Colonic mucosa (tissue), 4 donors: ENCODE results near the gene PIP4K2C. TPM values are rescaled to one million over a fixed set of nuclear protein-coding genes. Genes with fewer than 3 reads are reported as not detected.

Experiments
- DNase-seq: peaks from one replicate; pipeline ENCODE4 v3.0.0-alpha.2; 2020
- H3K27ac ChIP-seq: fragments of 200-600 bp; one replicate; pipeline ENCODE4 v1.8.0; 2021
- H3K27me3 ChIP-seq: fragments of 200-600 bp; one replicate; pipeline ENCODE4 v1.8.0; 2021
- H3K36me3 ChIP-seq: fragments of 200-600 bp; one replicate; pipeline ENCODE4 v1.8.0; 2021
- H3K4me1 ChIP-seq: fragments of 200-600 bp; one replicate; pipeline ENCODE4 v1.8.0; 2021; ENCODE audit warnings: mild to moderate bottlenecking
- H3K4me3 ChIP-seq: fragments of 200-600 bp; one replicate; pipeline ENCODE4 v1.8.0; 2021
- H3K9ac ChIP-seq, 2 donors: one replicate each; pipeline ENCODE4 v1.7.0; 2013; ENCODE audit warnings: control low read depth in 2 of 2, low read depth in 2 of 2, low read length in 2 of 2
- H3K9me3 ChIP-seq: fragments of 200-600 bp; one replicate; pipeline ENCODE4 v1.8.0; 2021
- intact Hi-C: fragments of 100-400 bp; cut with DNase I; formaldehyde crosslinking; loops from one replicate; pipeline ENCODE4 v1.14.1; 2022
- total RNA-seq, 2 donors: library from RNA; stranded (reverse); fragmentation: NEBNext Ultra II Directional in 1 of 2; extraction: Animal tissue kit (Norgen Biotek cat#: 25700) in 1 of 2; gene quantifications; one replicate each; pipeline ENCODE4 v1.2.1, GENCODE V29; 2021
- TF ChIP-seq, protein P1 (sequence below): fragments of 200-600 bp; IDR thresholded peaks from one replicate; pipeline ENCODE4 v1.8.0; 2022; ENCODE audit warnings: antibody characterized with exemption, mild to moderate bottlenecking
- donor health status: healthy.
- donor health status: DM: no; HTN: no; CAD: no.
- donor health status: DM: no; HTN: no; CAD: no.

The PIP4K2C gene
- total RNA-seq, 2 donors from 2014 or later, result 43.6 to 60.2 TPM

DNA sequence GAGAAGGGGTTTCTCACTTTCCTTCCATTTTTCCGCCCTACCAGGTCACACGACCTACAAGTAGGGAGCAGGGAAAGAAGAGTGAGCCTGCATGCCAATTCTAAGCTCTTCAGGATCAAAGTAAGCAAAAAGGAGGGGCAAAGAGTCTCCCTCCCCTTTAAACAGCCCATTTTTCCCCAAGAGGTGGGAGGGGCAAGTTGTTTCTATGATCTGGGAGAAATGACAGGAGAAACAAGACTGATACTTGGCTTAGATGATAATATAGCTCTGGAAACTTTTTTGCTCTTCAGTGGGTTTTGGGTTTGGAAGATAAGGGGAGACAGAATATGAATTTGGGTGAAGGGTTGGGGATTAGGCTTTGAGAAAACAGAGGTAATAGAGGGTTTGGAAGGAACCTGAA is 15.4 kb downstream of the PIP4K2C start:
- Histone ChIP-seq H3K4me1 (no peaks in the 10 kb centered on the region), H3K27ac (no peak overlapping the region), H3K4me3 (no peak overlapping the region), H3K9ac (no peak overlapping the region), H3K9me3 (no peaks in the 10 kb centered on the region), H3K27me3 (peaks cover 8% of the 10 kb centered on the region), H3K36me3 (no peaks in the 10 kb centered on the region)
- intact Hi-C loops, result no loop called here
- TF ChIP-seq, protein P1, sequence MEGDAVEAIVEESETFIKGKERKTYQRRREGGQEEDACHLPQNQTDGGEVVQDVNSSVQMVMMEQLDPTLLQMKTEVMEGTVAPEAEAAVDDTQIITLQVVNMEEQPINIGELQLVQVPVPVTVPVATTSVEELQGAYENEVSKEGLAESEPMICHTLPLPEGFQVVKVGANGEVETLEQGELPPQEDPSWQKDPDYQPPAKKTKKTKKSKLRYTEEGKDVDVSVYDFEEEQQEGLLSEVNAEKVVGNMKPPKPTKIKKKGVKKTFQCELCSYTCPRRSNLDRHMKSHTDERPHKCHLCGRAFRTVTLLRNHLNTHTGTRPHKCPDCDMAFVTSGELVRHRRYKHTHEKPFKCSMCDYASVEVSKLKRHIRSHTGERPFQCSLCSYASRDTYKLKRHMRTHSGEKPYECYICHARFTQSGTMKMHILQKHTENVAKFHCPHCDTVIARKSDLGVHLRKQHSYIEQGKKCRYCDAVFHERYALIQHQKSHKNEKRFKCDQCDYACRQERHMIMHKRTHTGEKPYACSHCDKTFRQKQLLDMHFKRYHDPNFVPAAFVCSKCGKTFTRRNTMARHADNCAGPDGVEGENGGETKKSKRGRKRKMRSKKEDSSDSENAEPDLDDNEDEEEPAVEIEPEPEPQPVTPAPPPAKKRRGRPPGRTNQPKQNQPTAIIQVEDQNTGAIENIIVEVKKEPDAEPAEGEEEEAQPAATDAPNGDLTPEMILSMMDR, result no peak
- DNase-seq, result no peak

GRCh38 chr12:57606821-57607220 is 15.8 kb downstream of the PIP4K2C start:
- intact Hi-C loops, result no loop called here

DNA sequence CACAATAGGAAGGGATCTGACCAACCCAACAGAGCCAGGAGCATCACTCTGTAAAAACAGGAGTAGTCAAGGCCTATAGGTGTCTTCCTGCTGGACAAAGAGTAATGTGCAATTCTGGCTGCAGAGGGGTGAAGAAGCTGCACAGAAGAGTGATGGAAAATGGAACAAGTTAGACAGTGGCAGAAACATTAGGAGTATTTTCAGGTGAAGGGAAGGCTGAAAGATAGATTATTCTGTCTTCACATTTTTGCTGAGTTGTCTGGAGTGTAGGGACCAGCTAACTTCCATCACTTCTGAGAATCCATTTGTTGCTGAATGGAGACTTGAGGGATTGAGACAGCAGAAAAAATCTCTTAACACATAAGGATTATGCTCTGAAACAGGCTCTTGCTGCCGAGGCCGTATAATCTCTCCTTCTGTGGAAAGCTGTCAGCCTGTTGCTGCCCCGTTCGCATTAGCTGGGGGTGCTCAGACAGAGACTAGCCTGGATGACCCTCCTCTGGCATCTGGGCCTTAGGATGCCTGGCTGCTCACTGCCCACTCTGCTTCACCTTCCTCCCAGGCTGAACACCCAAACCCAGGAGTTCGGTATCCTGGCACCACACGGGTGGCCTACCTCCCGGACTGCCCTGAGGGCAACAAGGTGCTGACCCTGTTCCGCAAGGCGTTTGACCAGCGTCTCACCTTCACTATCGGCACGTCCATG is 17.1 kb downstream of the PIP4K2C start:
- no peaks in the 10 kb centered on the region for H3K9me3 ChIP-seq
- H3K27ac ChIP-seq, result no peak overlapping the region
- no peak for DNase-seq
- peaks cover 24% of the 10 kb centered on the region for H3K27me3 ChIP-seq
- TF ChIP-seq, protein P1, result no peak
- H3K4me1 ChIP-seq, result no peaks in the 10 kb centered on the region
- H3K36me3 ChIP-seq, result no peaks in the 10 kb centered on the region
- intact Hi-C loops, result no loop called here
- no peak overlapping the region for H3K4me3 ChIP-seq
- H3K9ac ChIP-seq, result no peak overlapping the region

More at GRCh38 chr12:57606821-57607220, 15.8 kb downstream of the PIP4K2C start:
- no peak for DNase-seq
- no peak overlapping the region for H3K4me3 ChIP-seq
- TF ChIP-seq, protein P1, result no peak
- no peaks in the 10 kb centered on the region for H3K9me3 ChIP-seq
- H3K36me3 ChIP-seq, result no peaks in the 10 kb centered on the region
- H3K9ac ChIP-seq, result no peak overlapping the region
- H3K27me3 ChIP-seq, result peaks cover 12% of the 10 kb centered on the region
- H3K4me1 ChIP-seq, result no peaks in the 10 kb centered on the region
- no peak overlapping the region for H3K27ac ChIP-seq

GRCh38 chr12:57609101-57609780 is 18.2 kb downstream of the PIP4K2C start:
- H3K36me3 ChIP-seq, result no peaks in the 10 kb centered on the region
- peaks cover 24% of the 10 kb centered on the region for H3K27me3 ChIP-seq
- H3K27ac ChIP-seq, result peak overlapping the region; percentile 36

DNA sequence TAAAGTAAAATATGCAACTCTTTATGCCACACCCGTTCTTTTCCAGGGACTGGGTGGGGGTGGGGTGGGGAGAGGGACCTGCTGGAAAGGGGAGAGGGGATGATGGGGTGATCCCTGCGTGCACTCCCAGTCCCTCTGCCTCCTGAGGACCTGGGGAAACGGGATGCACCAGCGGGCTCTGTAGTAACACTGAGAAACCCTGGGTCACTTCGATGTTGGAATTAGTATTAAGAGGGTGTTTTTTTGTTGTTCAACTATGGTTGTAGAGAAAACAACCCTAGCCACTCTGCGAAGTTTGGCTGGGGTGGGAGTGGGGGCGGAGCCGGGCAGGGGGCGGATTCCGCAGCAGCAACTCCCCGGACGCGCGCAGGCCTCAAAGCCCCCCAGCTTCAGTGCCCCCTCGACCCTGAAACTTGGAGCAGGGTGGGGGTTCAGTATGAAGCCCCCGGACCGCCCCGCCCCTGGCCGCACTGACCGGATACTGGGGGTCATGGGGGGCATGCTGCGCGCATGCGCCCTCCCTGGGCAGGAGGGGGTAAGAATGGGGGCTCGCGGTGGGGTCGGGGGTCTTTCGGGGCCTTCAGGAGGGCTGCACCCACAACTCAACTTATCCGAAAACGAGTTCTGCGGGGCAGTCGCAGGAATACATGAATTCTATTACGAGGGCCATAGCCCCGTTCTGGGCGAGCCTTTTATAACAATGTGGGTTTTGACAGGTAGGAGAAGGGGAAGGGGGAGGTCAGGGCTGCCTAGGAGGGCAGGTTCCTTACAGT is 19.0 kb downstream of the PIP4K2C start:
- no peak overlapping the region for H3K4me3 ChIP-seq
- H3K36me3 ChIP-seq, result no peaks in the 10 kb centered on the region
- intact Hi-C loops, result no loop called here
- H3K27ac ChIP-seq, result peak overlapping the region; percentile 60
- no peaks in the 10 kb centered on the region for H3K4me1 ChIP-seq
- H3K27me3 ChIP-seq, result peaks cover 24% of the 10 kb centered on the region
- no peak for DNase-seq
- TF ChIP-seq, protein P1, result no peak
- peak overlapping the region; percentile 29 to 63 for H3K9ac ChIP-seq
- H3K9me3 ChIP-seq, result no peaks in the 10 kb centered on the region

More at GRCh38 chr12:57609101-57609780, 18.2 kb downstream of the PIP4K2C start:
- H3K4me3 ChIP-seq, result no peak overlapping the region
- no peaks in the 10 kb centered on the region for H3K9me3 ChIP-seq
- TF ChIP-seq, protein P1, result no peak
- no peak for DNase-seq
- intact Hi-C loops, result no loop called here
- no peak overlapping the region for H3K9ac ChIP-seq
- no peaks in the 10 kb centered on the region for H3K4me1 ChIP-seq
